HepG2 (cell line): ENCODE data around the gene CD101. TPM values are rescaled to one million over a fixed set of nuclear protein-coding genes. Genes with fewer than 3 reads are reported as not detected.

ENCODE experiments used
- AKAP8 ChIP-seq: sonication (generic); formaldehyde crosslinking; IDR thresholded peaks from 2 replicates; pipeline ENCODE4 v1.5.1; 2020; ENCODE audit warnings: mild to moderate bottlenecking, missing genetic modification reagents
- ARNT2 ChIP-seq: sonication (generic); formaldehyde crosslinking; IDR thresholded peaks from 2 replicates; pipeline ENCODE4 v1.8.0; 2022; ENCODE audit warnings: mild to moderate bottlenecking, low read depth, missing genetic modification reagents, moderate library complexity
- IRX3 ChIP-seq: sonication (generic); formaldehyde crosslinking; IDR thresholded peaks from 2 replicates; pipeline ENCODE4 v1.8.1; 2023; ENCODE audit warnings: mild to moderate bottlenecking, low read depth, missing genetic modification reagents, borderline replicate concordance
- NFE2L1 ChIP-seq: sonication (generic); formaldehyde crosslinking; IDR thresholded peaks from 2 replicates; pipeline ENCODE4 v1.4.0; 2020; ENCODE audit warnings: missing genetic modification reagents, mild to moderate bottlenecking, borderline replicate concordance
- PAX8 ChIP-seq: sonication (generic); formaldehyde crosslinking; IDR thresholded peaks from 2 replicates; pipeline ENCODE4 v1.8.0; 2022; ENCODE audit warnings: mild to moderate bottlenecking, missing genetic modification reagents, borderline replicate concordance
- PBX3 ChIP-seq: sonication (generic); formaldehyde crosslinking; IDR thresholded peaks from 2 replicates; pipeline ENCODE4 v1.8.1; 2023; ENCODE audit warnings: missing genetic modification reagents, inconsistent platforms, borderline replicate concordance
- ZNF329 ChIP-seq: sonication (generic); formaldehyde crosslinking; IDR thresholded peaks from 2 replicates; pipeline ENCODE4 v1.9.0; 2021; ENCODE audit warnings: low read depth, mild to moderate bottlenecking, missing genetic modification reagents
- ZNF792 ChIP-seq: IDR thresholded peaks from 2 replicates; pipeline ENCODE4 v1.6.1; 2016
- polyA plus RNA-seq, 8 experiments: library from polyadenylated mRNA; depleted of rRNA in 3 of 8; stranded (reverse) in 7 of 8; unstranded in 1 of 8; fragments of >200 nt; fragmentation: Illumina TruSeq in 4 of 8; extraction: Trizol in 4 of 8; gene quantifications; 2 replicates each; pipeline versions ENCODE4 v1.2.1 to v1.2.3, GENCODE V29; 2011 to 2016; ENCODE audit warnings: low read depth in 4 of 8, missing spikeins in 1 of 8, mixed read lengths in 1 of 8; ENCODE audit not compliant: insufficient read depth in 1 of 8
- total RNA-seq, 5 experiments: library from RNA; depleted of rRNA; stranded (reverse); fragments of >200 nt; fragmentation: Illumina TruSeq; extraction: Trizol; gene quantifications; 2 replicates each; pipeline ENCODE4 v1.2.3, GENCODE V29; 2016; ENCODE audit warnings: low read depth in 1 of 5
- TF ChIP-seq, protein P1 (sequence below): sonication (generic); formaldehyde crosslinking; IDR thresholded peaks from 2 replicates; pipeline ENCODE4 v1.4.0; 2020; ENCODE audit warnings: missing genetic modification reagents
- TF ChIP-seq, protein P2 (sequence below): sonication (generic); formaldehyde crosslinking; IDR thresholded peaks from 2 replicates; pipeline ENCODE4 v1.4.0; 2020; ENCODE audit warnings: missing genetic modification reagents
- TF ChIP-seq, protein P3 (sequence below): sonication (generic); formaldehyde crosslinking; IDR thresholded peaks from 2 replicates; pipeline ENCODE4 v1.4.0; 2020; ENCODE audit warnings: missing genetic modification reagents

Gene CD101
- total and polyA plus RNA-seq, 2 of the 13 experiments (the other 11 are each of a cell fraction or from before 2014, with no cell fraction given): 0.05 to 0.09 TPM

DNA sequence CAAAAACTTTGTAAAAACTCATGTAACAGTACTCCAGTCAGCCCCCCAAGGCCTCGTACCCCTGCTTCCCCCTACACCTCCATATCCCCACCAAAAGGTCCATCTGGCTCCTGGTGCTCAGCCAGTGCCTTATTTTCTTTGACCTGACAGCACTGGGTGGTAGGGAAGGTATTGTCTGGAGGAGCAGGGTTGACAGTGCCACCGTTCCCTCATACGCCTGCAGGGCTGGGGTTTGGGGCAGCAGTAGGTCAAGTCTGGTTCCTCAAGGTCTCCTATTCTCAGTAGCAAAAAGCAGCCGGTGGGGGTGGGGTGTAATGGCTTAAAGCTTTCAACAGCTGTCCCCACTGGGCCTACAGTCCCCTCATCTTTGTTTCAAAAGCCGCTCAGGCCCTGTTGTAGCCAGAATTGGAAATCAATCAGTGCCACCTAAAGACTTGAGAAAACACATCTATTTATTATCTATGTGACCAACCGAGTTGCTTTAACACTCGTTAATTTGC is 33.3 kb downstream of the CD101 start (continued):
- TF ChIP-seq, protein P1, sequence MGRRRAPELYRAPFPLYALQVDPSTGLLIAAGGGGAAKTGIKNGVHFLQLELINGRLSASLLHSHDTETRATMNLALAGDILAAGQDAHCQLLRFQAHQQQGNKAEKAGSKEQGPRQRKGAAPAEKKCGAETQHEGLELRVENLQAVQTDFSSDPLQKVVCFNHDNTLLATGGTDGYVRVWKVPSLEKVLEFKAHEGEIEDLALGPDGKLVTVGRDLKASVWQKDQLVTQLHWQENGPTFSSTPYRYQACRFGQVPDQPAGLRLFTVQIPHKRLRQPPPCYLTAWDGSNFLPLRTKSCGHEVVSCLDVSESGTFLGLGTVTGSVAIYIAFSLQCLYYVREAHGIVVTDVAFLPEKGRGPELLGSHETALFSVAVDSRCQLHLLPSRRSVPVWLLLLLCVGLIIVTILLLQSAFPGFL: no peak
- TF ChIP-seq, protein P2, sequence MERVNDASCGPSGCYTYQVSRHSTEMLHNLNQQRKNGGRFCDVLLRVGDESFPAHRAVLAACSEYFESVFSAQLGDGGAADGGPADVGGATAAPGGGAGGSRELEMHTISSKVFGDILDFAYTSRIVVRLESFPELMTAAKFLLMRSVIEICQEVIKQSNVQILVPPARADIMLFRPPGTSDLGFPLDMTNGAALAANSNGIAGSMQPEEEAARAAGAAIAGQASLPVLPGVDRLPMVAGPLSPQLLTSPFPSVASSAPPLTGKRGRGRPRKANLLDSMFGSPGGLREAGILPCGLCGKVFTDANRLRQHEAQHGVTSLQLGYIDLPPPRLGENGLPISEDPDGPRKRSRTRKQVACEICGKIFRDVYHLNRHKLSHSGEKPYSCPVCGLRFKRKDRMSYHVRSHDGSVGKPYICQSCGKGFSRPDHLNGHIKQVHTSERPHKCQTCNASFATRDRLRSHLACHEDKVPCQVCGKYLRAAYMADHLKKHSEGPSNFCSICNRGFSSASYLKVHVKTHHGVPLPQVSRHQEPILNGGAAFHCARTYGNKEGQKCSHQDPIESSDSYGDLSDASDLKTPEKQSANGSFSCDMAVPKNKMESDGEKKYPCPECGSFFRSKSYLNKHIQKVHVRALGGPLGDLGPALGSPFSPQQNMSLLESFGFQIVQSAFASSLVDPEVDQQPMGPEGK (CRISPR knock-in tag): no peak
- no peak for TF ChIP-seq PAX8 (CRISPR knock-in tag)
- TF ChIP-seq ARNT2 (CRISPR knock-in tag): no peak
- no peak for TF ChIP-seq PBX3 (CRISPR knock-in tag)
- no peak for TF ChIP-seq ZNF329 (CRISPR knock-in tag)
- TF ChIP-seq IRX3 (CRISPR knock-in tag): no peak
- TF ChIP-seq, protein P3, sequence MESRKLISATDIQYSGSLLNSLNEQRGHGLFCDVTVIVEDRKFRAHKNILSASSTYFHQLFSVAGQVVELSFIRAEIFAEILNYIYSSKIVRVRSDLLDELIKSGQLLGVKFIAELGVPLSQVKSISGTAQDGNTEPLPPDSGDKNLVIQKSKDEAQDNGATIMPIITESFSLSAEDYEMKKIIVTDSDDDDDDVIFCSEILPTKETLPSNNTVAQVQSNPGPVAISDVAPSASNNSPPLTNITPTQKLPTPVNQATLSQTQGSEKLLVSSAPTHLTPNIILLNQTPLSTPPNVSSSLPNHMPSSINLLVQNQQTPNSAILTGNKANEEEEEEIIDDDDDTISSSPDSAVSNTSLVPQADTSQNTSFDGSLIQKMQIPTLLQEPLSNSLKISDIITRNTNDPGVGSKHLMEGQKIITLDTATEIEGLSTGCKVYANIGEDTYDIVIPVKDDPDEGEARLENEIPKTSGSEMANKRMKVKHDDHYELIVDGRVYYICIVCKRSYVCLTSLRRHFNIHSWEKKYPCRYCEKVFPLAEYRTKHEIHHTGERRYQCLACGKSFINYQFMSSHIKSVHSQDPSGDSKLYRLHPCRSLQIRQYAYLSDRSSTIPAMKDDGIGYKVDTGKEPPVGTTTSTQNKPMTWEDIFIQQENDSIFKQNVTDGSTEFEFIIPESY: no peak
- no peak for TF ChIP-seq ZNF792 (CRISPR knock-in tag)
- TF ChIP-seq NFE2L1 (CRISPR knock-in tag): no peak
- no peak for TF ChIP-seq AKAP8 (CRISPR knock-in tag)
